HG03378 (cell line): ENCODE measurements around the gene FOXS1.

Experiments
- ATAC-seq: cut with Tn5 transposase; IDR thresholded peaks from one replicate; pipeline ENCODE4 v1.9.1; 2021; ENCODE audit warnings: mild to moderate bottlenecking, moderate library complexity; ENCODE audit not compliant: unreplicated experiment

FOXS1 gene

DNA sequence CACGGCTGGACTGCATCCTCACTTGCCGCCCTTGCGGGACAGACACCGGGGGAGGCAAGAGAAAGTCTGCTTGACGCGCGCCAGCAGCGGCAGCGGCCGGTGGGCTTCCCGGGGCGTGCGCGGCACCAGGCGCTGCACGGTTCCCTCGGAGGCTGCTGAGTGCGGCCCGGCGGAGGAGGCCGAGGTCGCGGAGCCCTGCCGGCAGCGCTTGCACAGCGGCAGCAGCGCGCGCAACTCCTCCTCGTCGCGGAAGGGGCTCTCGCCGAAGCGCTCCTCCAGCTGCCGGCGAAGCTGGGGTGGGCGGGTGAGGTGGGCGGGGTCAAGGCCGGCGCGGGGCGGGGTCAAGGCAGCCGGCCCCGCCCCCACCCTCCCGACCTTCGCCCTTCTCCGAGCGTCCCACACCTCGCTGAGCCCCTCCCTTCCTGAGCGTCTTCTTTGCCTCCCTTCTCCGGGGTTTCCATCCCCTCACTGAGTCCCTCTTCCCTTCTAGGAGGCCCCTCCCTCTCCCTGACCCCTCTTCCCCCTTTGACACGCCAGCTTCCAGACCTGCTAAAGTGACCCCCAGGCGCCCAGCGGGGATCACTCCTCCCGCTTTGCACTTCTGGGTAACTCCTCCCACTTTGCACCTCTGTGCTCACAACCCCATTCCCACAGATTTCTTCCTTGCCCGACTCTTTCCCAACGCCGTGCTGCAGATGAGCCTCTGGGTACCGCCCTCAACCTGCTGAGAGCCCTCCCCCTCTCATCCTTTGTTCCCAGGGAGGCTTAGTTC, 16.2 kb upstream of the FOXS1 start:
- no peak for ATAC-seq

DNA sequence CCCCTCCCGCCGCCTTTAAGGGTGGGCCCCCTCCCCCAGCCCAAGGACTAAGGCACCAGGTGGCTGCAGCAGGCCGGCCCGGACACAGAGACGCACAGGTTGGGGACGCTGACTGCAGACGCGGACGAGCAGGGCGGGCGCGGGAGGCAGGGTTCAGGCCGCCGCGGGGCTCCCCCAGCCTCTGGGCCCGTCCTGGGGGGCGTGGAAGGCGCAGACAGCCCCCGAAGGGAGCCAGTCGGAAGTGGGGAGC, 15.7 kb upstream of the FOXS1 start:
- no peak for ATAC-seq

- ATAC-seq: no peak
Observed at GRCh38 chr20:31860390-31861134, 15.2 kb upstream of the FOXS1 start.

GRCh38 chr20:31859998-31860380, 14.6 kb upstream of the FOXS1 start:
- no peak for ATAC-seq

DNA sequence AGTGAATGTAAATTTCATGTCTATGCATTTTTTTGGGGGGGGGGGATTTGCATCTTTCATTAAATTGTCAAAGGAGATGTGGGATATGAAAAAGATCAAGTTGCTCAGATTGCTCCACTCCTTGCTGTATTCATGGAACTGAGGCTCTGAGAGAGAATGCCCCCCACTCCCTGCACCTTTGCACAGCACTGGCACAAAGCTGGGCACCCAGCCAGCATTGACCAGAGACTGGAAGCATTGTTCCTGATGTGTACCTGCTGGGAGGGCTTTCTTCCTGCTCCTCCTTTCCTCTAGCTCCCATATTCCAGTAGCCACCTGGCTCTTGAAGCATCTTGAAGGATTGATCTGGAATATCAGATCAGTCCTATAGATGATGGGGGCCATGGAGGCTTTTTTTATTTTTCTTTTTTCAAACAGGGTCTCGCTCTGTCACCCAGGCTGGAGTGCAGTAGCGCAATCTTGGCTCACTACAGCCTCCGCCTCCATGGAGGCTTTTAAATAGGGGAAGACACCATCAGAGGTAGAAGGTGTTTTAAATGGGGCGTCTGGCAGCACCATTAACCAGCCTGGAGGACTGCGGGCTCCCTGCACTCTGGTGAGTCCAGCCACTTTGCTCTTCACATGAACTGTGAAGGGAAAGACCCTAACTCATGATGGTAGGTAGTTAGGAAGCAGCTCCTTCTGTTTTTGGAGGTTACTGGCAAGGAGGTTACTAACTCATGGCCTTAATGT, 14.0 kb upstream of the FOXS1 start:
- no peak for ATAC-seq

- ATAC-seq: no peak
Observed at GRCh38 chr20:31858760-31859083, 13.3 kb upstream of the FOXS1 start.

DNA sequence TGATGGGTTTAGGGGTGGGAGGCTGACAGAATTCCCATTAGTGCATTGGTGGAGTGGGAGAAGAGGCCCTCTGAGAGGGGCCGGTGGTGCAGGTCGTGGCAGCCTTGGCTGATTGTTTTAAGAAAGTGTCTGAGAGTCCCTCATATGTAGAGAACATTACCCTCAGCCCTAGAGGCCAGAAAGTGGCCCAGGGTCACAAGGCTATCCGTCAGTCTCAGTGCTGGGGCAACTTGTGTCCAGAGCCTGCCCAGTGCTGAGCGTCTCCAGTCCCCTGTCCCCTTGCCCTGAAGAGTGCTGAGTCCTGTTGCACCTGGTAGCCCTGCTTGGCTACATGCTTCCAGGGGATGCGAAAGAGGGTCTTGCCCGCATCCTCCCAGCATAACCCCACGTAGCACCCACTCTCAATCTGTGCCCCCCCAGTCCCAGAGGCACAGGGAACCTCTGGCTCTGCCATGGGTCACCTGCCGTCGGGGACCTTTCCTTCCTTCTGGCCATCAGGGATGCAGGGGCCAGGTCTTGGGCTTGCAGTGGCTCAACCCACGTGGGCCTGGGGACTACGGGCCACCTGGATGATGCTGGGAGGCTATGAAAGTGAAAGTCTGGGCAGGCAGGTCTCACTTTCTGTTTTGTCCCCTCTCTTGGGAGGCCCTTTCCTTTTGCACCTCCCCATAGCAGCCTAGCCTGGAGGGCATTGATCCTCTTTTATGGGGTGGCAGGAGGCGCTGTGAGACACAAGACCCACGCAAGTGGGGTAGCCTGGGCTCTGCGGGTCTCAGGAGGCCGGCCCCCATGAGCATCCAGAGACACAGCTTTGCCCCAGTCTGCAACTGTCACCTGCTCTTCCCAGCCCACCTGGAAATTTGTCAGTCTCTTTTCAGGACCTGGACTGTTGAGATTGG, 12.7 kb upstream of the FOXS1 start:
- ATAC-seq: peak; percentile 67

GRCh38 chr20:31856516-31856915, 11.1 kb upstream of the FOXS1 start:
- ATAC-seq: no peak

- ATAC-seq: no peak
Observed at GRCh38 chr20:31853481-31853880, 8.1 kb upstream of the FOXS1 start.

DNA sequence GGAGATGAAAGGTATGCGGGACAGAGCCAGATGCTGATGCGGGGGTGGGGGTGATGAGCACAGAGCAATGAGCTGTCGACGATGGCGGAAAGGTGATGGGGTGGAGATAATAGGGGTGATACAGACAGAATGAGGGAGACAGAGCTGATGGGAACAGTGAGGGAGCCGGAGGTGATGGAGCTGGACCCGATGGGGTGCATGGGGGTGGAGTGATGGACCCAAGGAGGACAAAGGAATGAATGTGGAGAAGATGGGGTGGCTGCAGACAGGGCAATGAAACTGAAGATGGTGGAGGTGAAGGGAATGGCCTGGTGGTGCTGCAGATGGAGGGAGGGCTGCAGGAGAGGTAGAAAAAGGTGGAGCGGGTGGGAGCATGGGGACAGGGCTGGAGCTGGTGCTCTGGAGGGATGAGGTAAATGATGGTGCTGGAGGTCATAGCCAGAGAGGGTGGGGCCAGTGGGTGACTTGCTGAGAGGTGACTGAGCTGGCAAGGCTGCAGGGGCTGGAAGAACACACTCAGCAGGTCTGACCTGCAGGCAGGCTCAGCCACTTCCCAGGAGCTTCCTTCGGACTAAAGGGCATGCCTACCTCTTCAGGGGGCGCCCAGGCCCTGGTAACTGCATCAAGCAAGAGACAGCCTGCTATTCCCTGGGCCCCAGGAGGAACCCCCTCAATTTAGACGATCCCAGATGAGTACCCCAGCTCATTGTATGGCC, 6.0 kb upstream of the FOXS1 start:
- ATAC-seq: no peak

GRCh38 chr20:31849306-31849930, 4.0 kb upstream of the FOXS1 start:
- no peak for ATAC-seq

DNA sequence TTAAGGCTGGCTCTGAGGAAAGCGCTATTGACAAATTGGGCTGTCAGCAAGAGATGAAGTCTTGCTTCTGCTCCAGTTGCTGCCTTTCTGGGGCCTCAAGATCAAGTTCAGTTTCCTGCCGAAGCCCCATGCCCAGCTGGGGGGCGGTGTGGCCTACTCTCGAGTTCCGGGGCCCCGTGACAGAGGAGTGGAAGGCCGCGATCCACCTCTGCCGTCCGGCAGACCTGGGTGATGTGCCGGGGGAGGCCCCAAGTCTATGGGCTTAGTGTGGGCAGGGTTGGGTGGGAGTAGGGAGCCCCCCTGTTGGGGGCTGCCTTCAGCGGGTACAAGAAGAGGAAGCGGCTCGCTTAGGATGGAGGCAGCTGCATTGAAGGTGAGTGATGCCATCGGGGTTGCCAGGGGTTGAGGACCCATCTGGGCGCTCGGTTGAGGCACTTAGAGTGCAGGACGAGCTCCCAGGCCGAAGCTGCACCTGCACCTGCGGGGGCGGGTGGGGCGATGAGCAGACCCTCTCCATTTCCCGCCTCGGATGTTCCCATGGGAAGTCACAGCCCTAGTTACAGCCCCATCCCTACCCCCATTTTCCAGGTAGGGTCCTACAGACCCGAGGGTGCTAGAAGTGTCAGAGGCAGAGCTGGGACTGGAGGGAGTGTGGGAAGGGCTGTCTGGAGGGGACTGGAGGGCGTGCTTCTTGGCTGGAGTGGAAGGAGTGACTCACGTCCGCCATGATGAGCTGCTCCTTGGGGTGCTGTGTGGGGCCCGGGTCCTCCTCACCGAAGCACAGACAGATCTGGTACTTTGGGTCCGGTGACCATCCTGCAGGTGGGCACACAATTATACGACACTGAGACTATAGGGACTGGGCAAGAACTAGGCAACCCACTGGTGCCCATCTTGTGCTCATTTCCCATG, 2.9 kb upstream of the FOXS1 start:
- ATAC-seq: no peak

GRCh38 chr20:31846793-31847138, 1.4 kb upstream of the FOXS1 start:
- no peak for ATAC-seq

DNA sequence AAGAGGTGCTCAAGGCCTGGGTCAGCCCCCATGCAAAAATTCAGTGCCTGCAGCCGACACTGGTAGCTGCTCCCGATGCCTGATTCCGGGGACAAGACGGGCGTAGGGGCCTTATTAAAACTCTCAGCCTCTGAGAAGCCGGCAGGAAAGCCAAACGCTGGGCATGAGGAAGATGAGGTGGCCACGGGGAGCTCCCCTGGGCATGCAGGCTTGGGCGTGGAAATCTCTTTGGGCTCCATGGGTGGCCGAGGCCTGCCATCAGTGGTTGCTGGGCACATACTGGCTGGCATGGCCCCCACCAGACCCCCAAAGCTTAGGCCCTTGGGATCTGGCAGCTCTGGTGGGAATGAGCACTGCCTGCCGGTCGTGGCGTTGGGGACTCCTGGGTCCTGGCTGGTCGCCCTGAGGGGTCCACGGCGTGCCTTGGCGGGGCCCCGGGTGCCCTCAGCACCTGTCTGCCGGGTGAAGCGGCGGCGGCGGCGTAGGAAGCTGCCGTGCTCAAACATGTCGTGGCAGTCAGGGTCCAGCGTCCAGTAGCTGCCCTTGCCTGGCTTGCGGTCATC, 586 bp downstream of the FOXS1 start:
- no peak for ATAC-seq

GRCh38 chr20:31843881-31844280, 1.5 kb downstream of the FOXS1 start:
- no peak for ATAC-seq

DNA sequence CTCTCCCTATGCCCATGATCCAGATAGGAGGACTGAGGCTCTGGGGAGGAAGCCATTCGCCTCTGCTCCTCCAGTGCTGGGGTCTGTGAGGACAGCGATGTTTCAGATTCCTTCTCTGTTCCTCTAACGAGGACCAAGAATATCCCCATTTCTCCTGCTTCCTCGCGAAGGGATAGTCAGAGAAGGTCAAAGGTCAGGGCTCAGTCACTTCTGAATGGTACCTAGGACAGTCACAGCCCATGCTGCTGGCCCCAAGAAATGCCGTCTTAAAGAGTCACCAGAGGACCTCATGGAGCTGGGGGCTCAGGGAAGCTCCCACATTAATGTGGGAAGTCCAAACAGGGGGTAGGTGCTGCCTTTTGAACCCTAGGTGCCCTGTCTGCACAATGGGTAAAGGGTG, 2.1 kb downstream of the FOXS1 start:
- ATAC-seq: no peak

- no peak for ATAC-seq
Observed at GRCh38 chr20:31842471-31843157, 2.8 kb downstream of the FOXS1 start.

DNA sequence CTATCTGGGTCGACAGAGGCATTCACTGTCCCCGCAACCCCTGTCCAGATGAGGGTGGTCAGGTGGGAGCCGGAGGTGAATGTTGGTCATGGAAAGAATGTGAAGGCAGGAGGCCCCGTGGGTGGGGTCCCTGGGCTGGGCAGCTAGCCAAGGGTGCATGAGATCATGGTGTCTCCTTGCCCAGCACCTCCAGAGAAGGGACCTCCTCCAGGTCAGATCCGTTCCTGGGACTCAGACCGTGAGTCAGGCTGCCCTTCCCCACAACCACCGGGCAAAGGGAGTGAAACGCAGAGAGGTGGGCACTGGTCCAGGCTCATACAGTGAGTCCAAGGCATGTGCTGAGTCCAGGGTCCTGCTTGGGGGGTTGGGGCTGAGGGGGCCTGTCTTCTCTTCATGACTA, 3.5 kb downstream of the FOXS1 start:
- no peak for ATAC-seq
